ENCODE data around the gene NR1H3.

Gene NR1H3

GRCh38 chr11:47269829-47270305, 12.1 kb downstream of the NR1H3 start, which contains the start of gene MADD:
MADD (plus strand) TSS chr11:47270133.
- peak; percentile 82 to 89 for DNase-seq (ENCODE audit: low read depth in 2 of 2)

- DNase-seq (ENCODE audit: low read depth in 2 of 2): no peak
Observed at GRCh38 chr11:47270331-47271271, 12.8 kb downstream of the NR1H3 start.

- no peak for DNase-seq (ENCODE audit: low read depth in 2 of 2)
Observed at GRCh38 chr11:47271328-47271727, 13.5 kb downstream of the NR1H3 start.

- DNase-seq (ENCODE audit: low read depth in 2 of 2): no peak
Observed at GRCh38 chr11:47271961-47272661, 14.3 kb downstream of the NR1H3 start.

GRCh38 chr11:47272706-47273105, 14.9 kb downstream of the NR1H3 start:
- DNase-seq (ENCODE audit: low read depth in 2 of 2): no peak

- no peak for DNase-seq (ENCODE audit: low read depth in 2 of 2)
Observed at GRCh38 chr11:47274495-47275235, 16.9 kb downstream of the NR1H3 start.

GRCh38 chr11:47276923-47277322, 19.1 kb downstream of the NR1H3 start:
- no peak for DNase-seq (ENCODE audit: low read depth in 2 of 2)

- no peak for DNase-seq (ENCODE audit: low read depth in 2 of 2)
Observed at GRCh38 chr11:47278058-47278457, 20.3 kb downstream of the NR1H3 start.

GRCh38 chr11:47278769-47279168, 21.0 kb downstream of the NR1H3 start:
- DNase-seq (ENCODE audit: low read depth in 2 of 2): no peak

- DNase-seq (ENCODE audit: low read depth in 2 of 2): no peak
Observed at GRCh38 chr11:47280099-47280498, 22.3 kb downstream of the NR1H3 start.

GRCh38 chr11:47280860-47281259, 23.1 kb downstream of the NR1H3 start:
- no peak for DNase-seq (ENCODE audit: low read depth in 2 of 2)

- DNase-seq (ENCODE audit: low read depth in 2 of 2): no peak
Observed at GRCh38 chr11:47282462-47282861, 24.7 kb downstream of the NR1H3 start.

- DNase-seq (ENCODE audit: low read depth in 2 of 2): no peak
Observed at GRCh38 chr11:47284151-47284550, 26.4 kb downstream of the NR1H3 start.

GRCh38 chr11:47285969-47286770, 28.4 kb downstream of the NR1H3 start:
- DNase-seq (ENCODE audit: low read depth in 2 of 2): no peak

GRCh38 chr11:47288066-47288465, 30.3 kb downstream of the NR1H3 start:
- no peak for DNase-seq (ENCODE audit: low read depth in 2 of 2)

- DNase-seq (ENCODE audit: low read depth in 2 of 2): no peak
Observed at GRCh38 chr11:47289856-47290255, 32.1 kb downstream of the NR1H3 start.

GRCh38 chr11:47295385-47295784, 37.6 kb downstream of the NR1H3 start:
- no peak for DNase-seq (ENCODE audit: low read depth in 2 of 2)

GRCh38 chr11:47296045-47296444, 38.2 kb downstream of the NR1H3 start:
- no peak for DNase-seq (ENCODE audit: low read depth in 2 of 2)

- DNase-seq (ENCODE audit: low read depth in 2 of 2): no peak
Observed at GRCh38 chr11:47299078-47299477, 41.3 kb downstream of the NR1H3 start.

GRCh38 chr11:47302853-47303252, 45.1 kb downstream of the NR1H3 start:
- no peak for DNase-seq (ENCODE audit: low read depth in 2 of 2)

Data from stimulated activated CD8-positive, alpha-beta memory T cell treated with anti-CD3 and anti-CD28 coated beads, Interleukin-2, amount 100 ng/mL, for 1 hour (primary cell).